ENCODE results near the gene SLC4A5. TPM values are rescaled to one million over a fixed set of nuclear protein-coding genes. Genes with fewer than 3 reads are reported as not detected.

Gene SLC4A5
- total RNA-seq, 2 experiments from 2014 or later, result 1.8 to 2.0 TPM

GRCh38 chr2:74369976-74370375 is 26.8 kb upstream of the SLC4A5 start:
- no peak for ATAC-seq
- H3K36me3 Mint-ChIP-seq (ENCODE audit: low read depth), result peaks cover 35% of the 10 kb centered on the region
- H3K27ac Mint-ChIP-seq, result no peak overlapping the region
- H3K4me1 Mint-ChIP-seq (ENCODE audit: low read depth), result no peaks in the 10 kb centered on the region
- no peak for DNase-seq
- no peak overlapping the region for H3K4me3 Mint-ChIP-seq
- TF ChIP-seq CTCF (IDR thresholded peaks at IDR 0.05), result no peak
- ChIA-PET CTCF (interaction anchor here (1.7 to 3.6 kb wide), 2 partner anchors 35 to 120 kb away, joined by 4 to 16 read pairs; no protein-coding TSS in a partner anchor), POLR2A (no interaction called here)
- H3K27me3 Mint-ChIP-seq, result no peaks in the 10 kb centered on the region
- H3K9me3 Mint-ChIP-seq, result no peaks in the 10 kb centered on the region
- intact Hi-C loops (cut with micrococcal nuclease), result no loop called here

GRCh38 chr2:74368499-74368898 is 25.3 kb upstream of the SLC4A5 start:
- no peak for TF ChIP-seq CTCF (IDR thresholded peaks at IDR 0.05)
- no peak overlapping the region for H3K27ac Mint-ChIP-seq
- no peaks in the 10 kb centered on the region for H3K27me3 Mint-ChIP-seq
- no peaks in the 10 kb centered on the region for H3K4me1 Mint-ChIP-seq (ENCODE audit: low read depth)
- ChIA-PET CTCF (interaction anchor here (0.7 to 3.6 kb wide), 5 partner anchors 10 to 119 kb away, joined by 3 to 16 read pairs (median 4); no protein-coding TSS in a partner anchor), POLR2A (no interaction called here)
- no peaks in the 10 kb centered on the region for H3K9me3 Mint-ChIP-seq
- no peak for DNase-seq
- intact Hi-C loops (cut with micrococcal nuclease), result no loop called here
- H3K4me3 Mint-ChIP-seq, result no peak overlapping the region
- ATAC-seq, result no peak
- H3K36me3 Mint-ChIP-seq (ENCODE audit: low read depth), result peaks cover 35% of the 10 kb centered on the region

- Mint-ChIP-seq H3K4me1 (ENCODE audit: low read depth) (no peaks in the 10 kb centered on the region), H3K27me3 (no peaks in the 10 kb centered on the region), H3K27ac (no peak overlapping the region), H3K36me3 (ENCODE audit: low read depth) (peaks cover 35% of the 10 kb centered on the region), H3K9me3 (no peaks in the 10 kb centered on the region), H3K4me3 (no peak overlapping the region)
- intact Hi-C loops (cut with micrococcal nuclease), result no loop called here
- CTCF ChIA-PET, result interaction anchor here (0.7 to 3.5 kb wide), 5 partner anchors 10 to 118 kb away, joined by 3 to 14 read pairs (median 3); no protein-coding TSS in a partner anchor
- POLR2A ChIA-PET, result interaction anchor here (1.2 kb wide), 1 partner anchor 21 kb away, joined by 3 read pairs; no protein-coding TSS in a partner anchor
- TF ChIP-seq CTCF (IDR thresholded peaks at IDR 0.05), result no peak
- ATAC-seq, result no peak
- DNase-seq, result no peak
Observed at GRCh38 chr2:74367789-74368188, 24.6 kb upstream of the SLC4A5 start.

GRCh38 chr2:74366036-74366435 is 22.8 kb upstream of the SLC4A5 start:
- ATAC-seq, result no peak
- ChIA-PET CTCF (interaction anchor here (3.5 kb wide), 1 partner anchor 31 kb away, joined by 14 read pairs; no protein-coding TSS in a partner anchor), POLR2A (no interaction called here)
- intact Hi-C loops (cut with micrococcal nuclease), result no loop called here
- Mint-ChIP-seq H3K36me3 (ENCODE audit: low read depth) (peaks cover 44% of the 10 kb centered on the region), H3K27ac (no peak overlapping the region), H3K4me1 (ENCODE audit: low read depth) (no peaks in the 10 kb centered on the region), H3K9me3 (no peaks in the 10 kb centered on the region), H3K4me3 (no peak overlapping the region), H3K27me3 (no peaks in the 10 kb centered on the region)
- no peak for TF ChIP-seq CTCF (IDR thresholded peaks at IDR 0.05)
- DNase-seq, result no peak

- CTCF ChIA-PET, result interaction anchor here (1.4 to 3.5 kb wide), 2 partner anchors 26 to 30 kb away, joined by 3 to 14 read pairs; no protein-coding TSS in a partner anchor
- DNase-seq (no peak), ATAC-seq (no peak)
- Mint-ChIP-seq H3K4me3 (no peak overlapping the region), H3K4me1 (ENCODE audit: low read depth) (no peaks in the 10 kb centered on the region), H3K9me3 (no peaks in the 10 kb centered on the region), H3K27ac (no peak overlapping the region), H3K36me3 (ENCODE audit: low read depth) (peaks cover 38% of the 10 kb centered on the region), H3K27me3 (no peaks in the 10 kb centered on the region)
- intact Hi-C loops (cut with micrococcal nuclease), result no loop called here
- no peak for TF ChIP-seq CTCF (IDR thresholded peaks at IDR 0.05)
- POLR2A ChIA-PET, result no interaction called here
Observed at GRCh38 chr2:74364533-74365505, 21.6 kb upstream of the SLC4A5 start.
